ENCODE data around the gene CITED4. TPM values are rescaled to one million over a fixed set of nuclear protein-coding genes. Genes with fewer than 3 reads are reported as not detected.

Gene CITED4
- total RNA-seq, 1 experiment from 2014 or later, result 9.5 TPM

DNA sequence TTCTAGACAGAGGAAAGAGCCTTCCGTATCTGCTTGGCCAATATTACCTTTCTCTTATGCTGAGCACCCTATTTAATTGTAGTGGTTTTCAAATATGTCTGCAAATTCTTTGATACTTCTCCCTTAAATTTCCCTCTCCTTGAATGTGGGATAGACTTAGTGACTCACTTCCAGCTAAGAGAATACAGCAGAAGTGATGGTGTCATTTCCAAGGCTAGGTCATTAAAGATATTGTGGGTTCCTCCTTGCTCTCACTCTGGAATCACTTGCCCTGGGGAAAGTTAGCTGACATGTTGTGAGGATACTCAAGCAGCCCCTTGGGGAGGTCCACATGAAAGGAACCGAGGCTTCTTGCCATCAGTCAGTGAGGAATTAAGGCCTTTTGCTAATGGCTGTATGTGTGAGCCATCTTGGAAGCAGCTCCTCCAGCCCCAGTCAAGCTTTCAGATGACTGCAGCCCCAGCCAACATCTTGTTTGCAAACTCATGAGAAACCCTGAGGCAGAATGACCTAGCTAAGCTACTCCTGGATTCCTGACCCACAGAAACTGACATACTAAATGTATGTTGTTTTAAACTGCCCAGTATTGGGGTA is 8.1 kb upstream of the CITED4 start:
- H3K23ac ChIP-seq (ENCODE audit: insufficient read length, low read depth, low read length), result no peak overlapping the region
- Mint-ChIP-seq H3K9me3 (peaks cover 0 to 2% of the 10 kb centered on the region in 2 experiments; a peak in 1 of 5 replicates), H3K27ac (no peak overlapping the region), H3K4me3 (no peak overlapping the region), H3K27me3 (ENCODE audit: low read depth) (peaks cover 7% of the 10 kb centered on the region), H3K36me3 (ENCODE audit: insufficient read depth in 1 of 3, low read depth in 3 of 3) (no peaks in the 10 kb centered on the region), H3K4me1 (peaks cover 0 to 3% of the 10 kb centered on the region in 2 experiments; a peak in 3 of 4 replicates)
- H3K4me1 ChIP-seq (ENCODE audit: insufficient read depth, low read length), result no peaks in the 10 kb centered on the region
- no peak overlapping the region for H2AFZ ChIP-seq (ENCODE audit: low read length)
- no peaks in the 10 kb centered on the region for H3K23me2 ChIP-seq (ENCODE audit: insufficient read length, low read depth, low read length, poor library complexity, severe bottlenecking)
- H2BK12ac ChIP-seq (ENCODE audit: insufficient read length, low read depth, low read length), result no peak overlapping the region
- H3K4ac ChIP-seq (ENCODE audit: low read depth, low read length), result no peak overlapping the region
- no peaks in the 10 kb centered on the region for H3K79me2 ChIP-seq (ENCODE audit: insufficient read depth, low read length)
- H2BK5ac ChIP-seq (ENCODE audit: insufficient read length, low read length), result no peak overlapping the region
- no peak overlapping the region for H2BK15ac ChIP-seq (ENCODE audit: low read depth, low read length)
- H3T11ph ChIP-seq (ENCODE audit: low read length), result no peak overlapping the region
- H3K79me1 ChIP-seq (ENCODE audit: insufficient read depth, low read depth, low read length, poor library complexity, severe bottlenecking), result no peaks in the 10 kb centered on the region
- H3K27me3 ChIP-seq (ENCODE audit: insufficient read depth, low read length), result no peaks in the 10 kb centered on the region
- no peak overlapping the region for H3K27ac ChIP-seq (ENCODE audit: insufficient read length, low read depth, low read length)
- H3K56ac ChIP-seq (ENCODE audit: insufficient read length, low read depth, low read length), result no peak overlapping the region
- no peak overlapping the region for H3K18ac ChIP-seq (ENCODE audit: insufficient read length, low read depth, low read length)
- no peak overlapping the region for H4K91ac ChIP-seq (ENCODE audit: insufficient read length, low read depth, low read length)
- no peak for TF ChIP-seq CTCF (conservative IDR thresholded peaks at IDR 0.05)
- H3K9ac ChIP-seq (ENCODE audit: extremely low read depth, insufficient read length, low read length), result no peak overlapping the region
- H2AK5ac ChIP-seq (ENCODE audit: insufficient read length, low read length), result no peak overlapping the region
- no peak for DNase-seq
- H4K5ac ChIP-seq (ENCODE audit: insufficient read length, low read depth, low read length), result no peak overlapping the region
- no peak overlapping the region for H3K14ac ChIP-seq (ENCODE audit: insufficient read depth, low read length)
- H4K8ac ChIP-seq (replicated peaks; ENCODE audit: insufficient read length, low read depth, low read length), result no peak overlapping the region
- H4K20me1 ChIP-seq (ENCODE audit: control insufficient read depth, insufficient read depth, insufficient read length), result no peaks in the 10 kb centered on the region
- H2BK120ac ChIP-seq (ENCODE audit: low read depth, low read length, poor library complexity, severe bottlenecking), result no peak overlapping the region
- no peaks in the 10 kb centered on the region for H3K9me3 ChIP-seq (ENCODE audit: control insufficient read depth, low read depth, low read length)
- no peak overlapping the region for H3K4me2 ChIP-seq (ENCODE audit: insufficient read depth, insufficient read length, low read length)
- WGBS (ENCODE audit: extremely low coverage, insufficient read length, low lambda C conversion rate), result no CpG with 5 or more reads among the region's 2 CpGs
- H2BK20ac ChIP-seq (ENCODE audit: low read depth, low read length, poor library complexity, severe bottlenecking), result no peak overlapping the region

All from H9 (cell line).